GM21529 (cell line): ENCODE data around the gene BCO1.

Experiments used
- ATAC-seq: cut with Tn5 transposase; IDR thresholded peaks from one replicate; pipeline ENCODE4 v1.9.1; 2021; ENCODE audit not compliant: unreplicated experiment

Gene BCO1

GRCh38 chr16:81232740-81233367 lies 5.6 kb upstream of the BCO1 start:
- no peak for ATAC-seq

- ATAC-seq, result no peak
Measured at GRCh38 chr16:81237282-81237681, 1.2 kb upstream of the BCO1 start.

- ATAC-seq, result no peak
Measured at GRCh38 chr16:81237942-81238295, 570 bp upstream of the BCO1 start.

GRCh38 chr16:81239367-81240121 lies 1.1 kb downstream of the BCO1 start:
- no peak for ATAC-seq

GRCh38 chr16:81241706-81242105 lies 3.2 kb downstream of the BCO1 start:
- ATAC-seq, result no peak

GRCh38 chr16:81242977-81243618 lies 4.6 kb downstream of the BCO1 start:
- ATAC-seq, result no peak

- no peak for ATAC-seq
Measured at GRCh38 chr16:81243942-81244341, 5.5 kb downstream of the BCO1 start.

GRCh38 chr16:81251871-81252270 lies 13.4 kb downstream of the BCO1 start:
- ATAC-seq, result no peak

- no peak for ATAC-seq
Measured at GRCh38 chr16:81253141-81253540, 14.7 kb downstream of the BCO1 start.

GRCh38 chr16:81254922-81255526 lies 16.5 kb downstream of the BCO1 start:
- no peak for ATAC-seq

- ATAC-seq, result no peak
Measured at GRCh38 chr16:81259916-81260315, 21.4 kb downstream of the BCO1 start.

- no peak for ATAC-seq
Measured at GRCh38 chr16:81261049-81261648, 22.7 kb downstream of the BCO1 start.

- no peak for ATAC-seq
Measured at GRCh38 chr16:81263470-81264220, 25.2 kb downstream of the BCO1 start.

- no peak for ATAC-seq
Measured at GRCh38 chr16:81264386-81264785, 25.9 kb downstream of the BCO1 start.

GRCh38 chr16:81265052-81265451 lies 26.6 kb downstream of the BCO1 start:
- no peak for ATAC-seq

- no peak for ATAC-seq
Measured at GRCh38 chr16:81265658-81266451, 27.4 kb downstream of the BCO1 start.

GRCh38 chr16:81266680-81267095 lies 28.2 kb downstream of the BCO1 start:
- ATAC-seq, result no peak

GRCh38 chr16:81268509-81268908 lies 30.0 kb downstream of the BCO1 start:
- no peak for ATAC-seq

GRCh38 chr16:81273223-81273950 lies 34.9 kb downstream of the BCO1 start:
- ATAC-seq, result no peak
